Measurements from ENCODE around the gene NKIRAS2.

NKIRAS2 gene

DNA sequence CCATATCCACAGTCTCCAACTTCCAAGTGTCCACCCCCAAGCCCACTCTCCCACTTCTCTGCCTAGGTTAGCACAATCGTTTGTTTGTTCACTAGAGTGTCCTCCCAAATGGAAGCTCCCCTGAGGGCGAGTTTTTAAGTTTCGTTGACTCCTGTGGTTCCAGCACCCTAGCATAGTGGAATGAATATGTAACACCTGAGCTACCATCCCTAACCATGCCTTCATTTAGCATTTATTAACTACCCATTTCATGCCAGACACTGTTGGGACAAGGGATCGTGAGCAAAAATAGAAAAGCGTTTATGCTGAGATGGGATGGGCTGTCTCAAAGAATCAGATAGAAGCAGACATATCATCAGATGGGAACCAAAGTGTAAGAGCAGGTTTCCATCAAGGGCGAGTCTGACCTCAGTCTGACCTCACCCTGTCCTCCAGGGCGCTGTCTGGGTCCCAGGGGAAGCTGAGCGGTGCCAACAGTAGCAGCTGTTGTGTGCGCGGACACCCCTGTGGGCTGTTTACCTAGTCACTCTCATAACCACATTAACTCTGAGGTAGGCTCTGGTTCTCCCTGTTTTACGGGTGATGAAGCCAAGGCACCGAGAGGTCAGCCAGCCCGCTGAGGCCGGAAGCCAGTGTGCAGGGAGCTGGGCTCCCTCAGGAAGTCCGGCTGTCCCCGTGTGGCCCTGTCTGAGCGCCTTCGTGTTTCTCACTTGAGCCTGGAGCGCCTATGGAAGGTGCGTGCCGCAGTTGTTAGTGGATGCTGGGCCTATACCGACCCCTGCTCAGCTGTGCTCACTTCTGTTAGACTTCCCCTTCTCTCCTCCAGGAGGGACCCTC, 47.1 kb upstream of the NKIRAS2 start:
- peaks cover 40% of the 10 kb centered on the region for H3K4me1 ChIP-seq (ENCODE audit: insufficient read depth, low read length)
- H3K36me3 ChIP-seq (ENCODE audit: insufficient read depth, low read length) = peaks cover 93% of the 10 kb centered on the region
- no peak overlapping the region for H3K9ac ChIP-seq (ENCODE audit: low read depth, low read length)
- H3K4me3 ChIP-seq (ENCODE audit: low read depth in 1 of 2, low read length in 2 of 2) = no peak overlapping the region
- H3K27ac ChIP-seq (ENCODE audit: low read length) = no peak overlapping the region
- ATAC-seq (ENCODE audit: insufficient read depth, low read depth) (peak; percentile 20; the same call in 1 of the 3 replicates), DNase-seq (peak; percentile 28)
- peaks cover 62% of the 10 kb centered on the region for H4K20me1 ChIP-seq (ENCODE audit: insufficient read depth, low read length)
- TF ChIP-seq EZH2 (IDR thresholded peaks at IDR 0.05; ENCODE audit: borderline replicate concordance, low read depth, low read length, severe bottlenecking) = no peak
- TF ChIP-seq, protein P1, sequence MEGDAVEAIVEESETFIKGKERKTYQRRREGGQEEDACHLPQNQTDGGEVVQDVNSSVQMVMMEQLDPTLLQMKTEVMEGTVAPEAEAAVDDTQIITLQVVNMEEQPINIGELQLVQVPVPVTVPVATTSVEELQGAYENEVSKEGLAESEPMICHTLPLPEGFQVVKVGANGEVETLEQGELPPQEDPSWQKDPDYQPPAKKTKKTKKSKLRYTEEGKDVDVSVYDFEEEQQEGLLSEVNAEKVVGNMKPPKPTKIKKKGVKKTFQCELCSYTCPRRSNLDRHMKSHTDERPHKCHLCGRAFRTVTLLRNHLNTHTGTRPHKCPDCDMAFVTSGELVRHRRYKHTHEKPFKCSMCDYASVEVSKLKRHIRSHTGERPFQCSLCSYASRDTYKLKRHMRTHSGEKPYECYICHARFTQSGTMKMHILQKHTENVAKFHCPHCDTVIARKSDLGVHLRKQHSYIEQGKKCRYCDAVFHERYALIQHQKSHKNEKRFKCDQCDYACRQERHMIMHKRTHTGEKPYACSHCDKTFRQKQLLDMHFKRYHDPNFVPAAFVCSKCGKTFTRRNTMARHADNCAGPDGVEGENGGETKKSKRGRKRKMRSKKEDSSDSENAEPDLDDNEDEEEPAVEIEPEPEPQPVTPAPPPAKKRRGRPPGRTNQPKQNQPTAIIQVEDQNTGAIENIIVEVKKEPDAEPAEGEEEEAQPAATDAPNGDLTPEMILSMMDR (IDR thresholded peaks at IDR 0.05; ENCODE audit: borderline replicate concordance, extremely low read depth, low read length, poor library complexity, severe bottlenecking) = no peak
- H3K79me2 ChIP-seq (ENCODE audit: insufficient read depth, low read length) = peaks cover 59% of the 10 kb centered on the region
- H3K4me2 ChIP-seq (ENCODE audit: insufficient read depth, low read length) = no peak overlapping the region
- no peaks in the 10 kb centered on the region for H3K9me3 ChIP-seq (ENCODE audit: insufficient read depth, low read length, severe bottlenecking)
- no peak overlapping the region for H2AFZ ChIP-seq (ENCODE audit: low read depth, low read length)
- no peaks in the 10 kb centered on the region for H3K27me3 ChIP-seq (ENCODE audit: insufficient read depth, low read length, poor library complexity)

DNA sequence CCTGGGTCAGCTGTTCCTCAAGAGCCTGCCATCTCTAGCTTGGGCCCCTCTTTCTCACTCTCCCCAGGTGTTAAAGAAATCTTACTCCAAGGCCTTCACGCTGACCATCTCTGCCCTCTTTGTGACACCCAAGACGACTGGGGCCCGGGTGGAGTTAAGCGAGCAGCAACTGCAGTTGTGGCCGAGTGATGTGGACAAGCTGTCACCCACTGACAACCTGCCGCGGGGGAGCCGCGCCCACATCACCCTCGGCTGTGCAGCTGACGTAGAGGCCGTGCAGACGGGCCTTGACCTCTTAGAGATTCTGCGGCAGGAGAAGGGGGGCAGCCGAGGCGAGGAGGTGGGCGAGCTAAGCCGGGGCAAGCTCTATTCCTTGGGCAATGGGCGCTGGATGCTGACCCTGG, 46.5 kb upstream of the NKIRAS2 start:
- H4K20me1 ChIP-seq (ENCODE audit: insufficient read depth, low read length) = peaks cover 60% of the 10 kb centered on the region
- no peaks in the 10 kb centered on the region for H3K9me3 ChIP-seq (ENCODE audit: insufficient read depth, low read length, severe bottlenecking)
- no peak overlapping the region for H3K4me2 ChIP-seq (ENCODE audit: insufficient read depth, low read length)
- no peak for ATAC-seq (ENCODE audit: insufficient read depth, low read depth)
- H3K27me3 ChIP-seq (ENCODE audit: insufficient read depth, low read length, poor library complexity) = no peaks in the 10 kb centered on the region
- H3K36me3 ChIP-seq (ENCODE audit: insufficient read depth, low read length) = peaks cover 93% of the 10 kb centered on the region
- no peak overlapping the region for H2AFZ ChIP-seq (ENCODE audit: low read depth, low read length)
- no peak for DNase-seq
- H3K79me2 ChIP-seq (ENCODE audit: insufficient read depth, low read length) = peaks cover 53% of the 10 kb centered on the region
- H3K4me1 ChIP-seq (ENCODE audit: insufficient read depth, low read length) = peaks cover 34% of the 10 kb centered on the region
- H3K9ac ChIP-seq (ENCODE audit: low read depth, low read length) = no peak overlapping the region
- H3K27ac ChIP-seq (ENCODE audit: low read length) = no peak overlapping the region
- no peak for TF ChIP-seq EZH2 (IDR thresholded peaks at IDR 0.05; ENCODE audit: borderline replicate concordance, low read depth, low read length, severe bottlenecking)
- TF ChIP-seq, protein P1 (IDR thresholded peaks at IDR 0.05; ENCODE audit: borderline replicate concordance, extremely low read depth, low read length, poor library complexity, severe bottlenecking) = no peak
- H3K4me3 ChIP-seq (ENCODE audit: low read depth in 1 of 2, low read length in 2 of 2) = no peak overlapping the region

DNA sequence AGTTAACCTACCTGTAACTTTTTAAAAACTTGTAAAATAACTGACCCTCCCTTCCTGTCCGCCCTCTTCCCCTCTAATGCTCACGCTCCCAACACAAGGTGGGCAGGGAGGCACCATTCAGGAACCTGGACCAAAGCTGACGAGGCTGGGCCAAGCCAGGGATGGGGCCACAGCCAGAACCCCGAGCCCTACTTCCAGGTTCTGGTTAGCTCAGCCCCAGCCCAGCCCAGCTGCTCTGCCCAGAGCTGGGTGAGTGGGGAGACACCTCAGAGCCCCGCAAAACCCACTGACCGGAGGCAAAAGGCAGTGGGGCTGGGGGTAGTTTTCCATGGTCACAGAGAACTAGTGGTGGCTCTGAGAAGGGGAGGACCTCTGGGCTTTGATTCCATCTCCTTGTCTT, 45.9 kb upstream of the NKIRAS2 start:
- Histone ChIP-seq H3K36me3 (ENCODE audit: insufficient read depth, low read length) (peaks cover 90% of the 10 kb centered on the region), H3K4me3 (ENCODE audit: low read depth in 1 of 2, low read length in 2 of 2) (no peak overlapping the region), H3K4me1 (ENCODE audit: insufficient read depth, low read length) (peaks cover 28% of the 10 kb centered on the region), H2AFZ (ENCODE audit: low read depth, low read length) (no peak overlapping the region), H3K79me2 (ENCODE audit: insufficient read depth, low read length) (peaks cover 47% of the 10 kb centered on the region), H3K27me3 (ENCODE audit: insufficient read depth, low read length, poor library complexity) (no peaks in the 10 kb centered on the region), H3K9ac (ENCODE audit: low read depth, low read length) (no peak overlapping the region), H3K9me3 (ENCODE audit: insufficient read depth, low read length, severe bottlenecking) (no peaks in the 10 kb centered on the region), H3K27ac (ENCODE audit: low read length) (no peak overlapping the region), H4K20me1 (ENCODE audit: insufficient read depth, low read length) (peaks cover 55% of the 10 kb centered on the region), H3K4me2 (ENCODE audit: insufficient read depth, low read length) (no peak overlapping the region)
- DNase-seq (no peak), ATAC-seq (ENCODE audit: insufficient read depth, low read depth) (no peak)
- no peak for TF ChIP-seq EZH2 (IDR thresholded peaks at IDR 0.05; ENCODE audit: borderline replicate concordance, low read depth, low read length, severe bottlenecking)
- TF ChIP-seq, protein P1 (IDR thresholded peaks at IDR 0.05; ENCODE audit: borderline replicate concordance, extremely low read depth, low read length, poor library complexity, severe bottlenecking) = no peak

Data from DND-41 (cell line).